ENCODE data around the gene EDA.

Gene EDA

GRCh38 chrX:69762340-69762739 is 146.4 kb downstream of the EDA start:
- no peak for TF ChIP-seq NFIC (IDR thresholded peaks at IDR 0.05)
- TF ChIP-seq REST (IDR thresholded peaks at IDR 0.05; ENCODE audit: low read depth) = no peak
- no peak for TF ChIP-seq RAD21 (IDR thresholded peaks at IDR 0.05; ENCODE audit: low read depth)
- TF ChIP-seq CREB1 (IDR thresholded peaks at IDR 0.05; ENCODE audit: low read depth) = no peak
- TF ChIP-seq ZBTB7A (IDR thresholded peaks at IDR 0.05; ENCODE audit: low read depth) = no peak

- no peak for TF ChIP-seq CEBPB (IDR thresholded peaks at IDR 0.05)
- no peak for TF ChIP-seq YY1 (IDR thresholded peaks at IDR 0.05; ENCODE audit: low read depth)
These were observed 177.5 kb downstream of the EDA start for GRCh38 chrX:69793260-69793935.

- no peak for TF ChIP-seq EP300 (IDR thresholded peaks at IDR 0.05; ENCODE audit: borderline replicate concordance)
- no peak for TF ChIP-seq USF1 (IDR thresholded peaks at IDR 0.05)
- no peak for TF ChIP-seq TEAD4 (IDR thresholded peaks at IDR 0.05)
- TF ChIP-seq CREB1 (IDR thresholded peaks at IDR 0.05; ENCODE audit: low read depth) = no peak
- TF ChIP-seq NFIC (IDR thresholded peaks at IDR 0.05) = no peak
- no peak for TF ChIP-seq FOXM1 (IDR thresholded peaks at IDR 0.05; ENCODE audit: borderline replicate concordance, low read depth)
- TF ChIP-seq REST (IDR thresholded peaks at IDR 0.05; ENCODE audit: low read depth) = no peak
- no peak for TF ChIP-seq YY1 (IDR thresholded peaks at IDR 0.05; ENCODE audit: low read depth)
- no peak for TF ChIP-seq TAF1 (IDR thresholded peaks at IDR 0.05; ENCODE audit: low read depth)
- TF ChIP-seq EGR1 (IDR thresholded peaks at IDR 0.05) = no peak
- TF ChIP-seq RAD21 (IDR thresholded peaks at IDR 0.05; ENCODE audit: low read depth) = no peak
- no peak for TF ChIP-seq TCF12 (IDR thresholded peaks at IDR 0.05; ENCODE audit: low read depth)
- no peak for TF ChIP-seq ZBTB7A (IDR thresholded peaks at IDR 0.05; ENCODE audit: low read depth)
- no peak for TF ChIP-seq MAX (IDR thresholded peaks at IDR 0.05)
- TF ChIP-seq CEBPB (IDR thresholded peaks at IDR 0.05) = no peak
These were observed 179.8 kb downstream of the EDA start for GRCh38 chrX:69795702-69796101.

- TF ChIP-seq TEAD4 (IDR thresholded peaks at IDR 0.05) (no peak), NFIC (IDR thresholded peaks at IDR 0.05) (no peak), FOXM1 (IDR thresholded peaks at IDR 0.05; ENCODE audit: borderline replicate concordance, low read depth) (no peak), REST (IDR thresholded peaks at IDR 0.05; ENCODE audit: low read depth) (no peak), USF1 (IDR thresholded peaks at IDR 0.05) (no peak), TAF1 (IDR thresholded peaks at IDR 0.05; ENCODE audit: low read depth) (no peak), ZBTB7A (IDR thresholded peaks at IDR 0.05; ENCODE audit: low read depth) (no peak), MAX (IDR thresholded peaks at IDR 0.05) (no peak)
These were observed 191.5 kb downstream of the EDA start for GRCh38 chrX:69807400-69807799.

GRCh38 chrX:69808375-69808774 is 192.5 kb downstream of the EDA start:
- TF ChIP-seq FOXM1 (IDR thresholded peaks at IDR 0.05; ENCODE audit: borderline replicate concordance, low read depth) = no peak
- no peak for TF ChIP-seq MAX (IDR thresholded peaks at IDR 0.05)
- TF ChIP-seq YY1 (IDR thresholded peaks at IDR 0.05; ENCODE audit: low read depth) = no peak
- TF ChIP-seq TEAD4 (IDR thresholded peaks at IDR 0.05) = no peak
- no peak for TF ChIP-seq CREB1 (IDR thresholded peaks at IDR 0.05; ENCODE audit: low read depth)
- no peak for TF ChIP-seq USF1 (IDR thresholded peaks at IDR 0.05)
- no peak for TF ChIP-seq NFIC (IDR thresholded peaks at IDR 0.05)
- TF ChIP-seq REST (IDR thresholded peaks at IDR 0.05; ENCODE audit: low read depth) = no peak
- TF ChIP-seq EP300 (IDR thresholded peaks at IDR 0.05; ENCODE audit: borderline replicate concordance) = no peak
- no peak for TF ChIP-seq TCF12 (IDR thresholded peaks at IDR 0.05; ENCODE audit: low read depth)
- TF ChIP-seq EGR1 (IDR thresholded peaks at IDR 0.05) = no peak
- TF ChIP-seq TAF1 (IDR thresholded peaks at IDR 0.05; ENCODE audit: low read depth) = no peak
- TF ChIP-seq ZBTB7A (IDR thresholded peaks at IDR 0.05; ENCODE audit: low read depth) = no peak
- TF ChIP-seq CEBPB (IDR thresholded peaks at IDR 0.05) = no peak
- TF ChIP-seq RAD21 (IDR thresholded peaks at IDR 0.05; ENCODE audit: low read depth) = no peak
